Heart right ventricle (tissue), 16 donors: ENCODE results near the gene PSMB1. TPM values are rescaled to one million over a fixed set of nuclear protein-coding genes. Genes with fewer than 3 reads are reported as not detected.
"Not testable (repeated sequence)": the region's sequence is repeated elsewhere in the genome, so short reads cannot be mapped to it uniquely, and the experiment has no call there.

ENCODE experiments used
- ATAC-seq, 8 donors: fragments of 200-7000 bp; cut with Tn5 transposase; one replicate each; pipeline ENCODE4 v1.9.1; 2020; ENCODE audit warnings: mild to moderate bottlenecking in 8 of 8, moderate library complexity in 8 of 8, moderate number of reproducible peaks in 1 of 8
- DNase-seq, 2 donors: peaks; one replicate each; pipeline ENCODE4 v3.0.0-alpha.2; 2020
- H3K27ac ChIP-seq, 10 donors: fragments of 200-600 bp; sonication (generic) in 2 of 10; one replicate each; pipeline versions ENCODE4 v1.5.0 to v1.8.0; 2020 to 2022; ENCODE audit warnings: mild to moderate bottlenecking in 3 of 10
- H3K27me3 ChIP-seq, 7 donors: fragments of 200-600 bp; one replicate each; pipeline ENCODE4 v1.8.0; 2021 to 2022; ENCODE audit warnings: mild to moderate bottlenecking in 2 of 7
- H3K36me3 ChIP-seq, 9 donors: fragments of 200-600 bp; sonication (generic) in 1 of 9; one replicate each; pipeline versions ENCODE4 v1.5.0 to v1.8.0; 2020 to 2022; ENCODE audit warnings: mild to moderate bottlenecking in 2 of 9
- H3K4me1 ChIP-seq, 9 donors: fragments of 200-600 bp; sonication (generic) in 1 of 9; one replicate each; pipeline versions ENCODE4 v1.5.0 to v1.8.0; 2020 to 2022; ENCODE audit warnings: mild to moderate bottlenecking in 4 of 9
- H3K4me3 ChIP-seq, 10 donors: fragments of 200-600 bp; sonication (generic) in 2 of 10; one replicate each; pipeline versions ENCODE4 v1.5.0 to v1.8.0; 2020 to 2022; ENCODE audit warnings: mild to moderate bottlenecking in 7 of 10, moderate library complexity in 2 of 10
- H3K9me3 ChIP-seq, 11 donors: fragments of 200-600 bp in 10 of 11; sonication (generic) in 2 of 11; one replicate each; pipeline versions ENCODE4 v1.5.0 to v1.8.0; 2013 to 2022; ENCODE audit warnings: mild to moderate bottlenecking in 2 of 11, control low read depth in 1 of 11, moderate library complexity in 1 of 11
- WGBS, 2 donors: extraction: QIAGEN DNeasy Blood & Tissue Kit; methylation state at CpG; one replicate each; pipeline ENCODE4 v1.1.7; 2013; ENCODE audit warnings: inconsistent platforms in 1 of 2; 5-methylcytosine and 5-hydroxymethylcytosine counted together
- intact Hi-C, 10 donors: fragments of 100-400 bp; cut with DNase I; formaldehyde crosslinking; loops; one replicate each; pipeline versions ENCODE4 v1.11.1 to v1.14.2; 2022
- polyA plus RNA-seq, 2 donors: library from polyadenylated mRNA; stranded (reverse); fragments of 200-250 nt; gene quantifications; one replicate each; pipeline ENCODE4 v1.2.3, GENCODE V29; 2013
- total RNA-seq, 10 donors: library from RNA; stranded (reverse); fragmentation: NEBNext Ultra II Directional in 3 of 10; extraction: Animal tissue kit (Norgen Biotek cat#: 25700) in 3 of 10; gene quantifications; one replicate each; pipeline versions ENCODE4 v1.2.1 to v1.2.4, GENCODE V29; 2021 to 2023
- TF ChIP-seq, protein P1 (sequence below), 9 donors: fragments of 200-600 bp; sonication (generic) in 2 of 9; IDR thresholded peaks; one replicate each; pipeline versions ENCODE4 v1.5.0 to v1.8.0; 2021 to 2022; ENCODE audit warnings: antibody characterized with exemption in 9 of 9, mild to moderate bottlenecking in 5 of 9, moderate library complexity in 1 of 9
- donor health status: Arrhythmogenic right ventricular cardiomyopathy.
- donor health status: ischemic (EF 13 %, LVEDD 7.1; RV severe dilation, severe dysfunction).
- donor health status: healthy with polysubstance abuse.
- donor health status: DM: no; HTN: yes; CAD: no.
- donor health status: DM: no; HTN: no; CAD: no.
- donor health status: ischemic (EF 25% LVEDD 6.9; RV normal size, moderate dysfunction).
- donor health status: ischemic (EF 25% LVEDD 5.7; RV mildly dilated, moderate dysfunction).
- donor health status: healthy.
- donor health status: DM: yes; HTN: yes; CAD: no.
- donor health status: Ischemic cardiomyopathy.
- donor health status: ischemic (EF 35%, LVEDD 5.7; RV mildly dilated, moderate dysfunction).
- donor health status: nonischemic (EF 11% LVEDD 7.7; RV severe dilation, severe dysfunction).
- donor health status: DM: yes; HTN: yes; CAD: no.
- donor health status: PGD.
- donor health status: ischemic (EF 29% LVEDD 5.4; RV normal size, mild dysfunction).
- donor health status: nonischemic (EF 23%, LVEDD 6.1; RV moderate dilation, normal function).

PSMB1 gene
- total and polyA plus RNA-seq, 12 donors, result 117 to 309 (median 144) TPM

DNA sequence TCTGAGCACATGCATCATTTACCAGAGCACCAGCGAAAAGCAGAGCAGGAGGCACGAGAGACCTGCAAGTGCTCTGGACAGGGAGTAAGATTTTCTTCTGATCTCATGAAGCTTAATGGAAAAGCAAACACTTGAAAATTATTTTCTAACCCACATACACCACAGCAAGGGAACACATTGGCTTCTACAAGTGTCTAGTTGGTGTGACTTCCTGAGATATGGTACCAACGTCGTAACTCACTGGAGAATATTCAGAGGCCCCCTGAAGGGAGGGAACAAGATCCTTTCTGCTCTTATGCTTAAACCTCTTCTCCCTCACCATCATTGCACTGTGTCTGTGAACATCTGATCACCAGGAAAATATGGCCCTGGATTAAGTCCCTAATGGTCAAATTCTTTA lies 48.6 kb downstream of the PSMB1 start:
- Histone ChIP-seq H3K36me3 (no peaks in the 10 kb centered on the region), H3K9me3 (peaks cover 0 to 21% (median 0%) of the 10 kb centered on the region in 11 donors), H3K27ac (no peak overlapping the region), H3K4me1 (no peaks in the 10 kb centered on the region), H3K4me3 (no peak overlapping the region), H3K27me3 (peaks cover 0 to 6% (median 3%) of the 10 kb centered on the region in 7 donors)
- TF ChIP-seq, protein P1, sequence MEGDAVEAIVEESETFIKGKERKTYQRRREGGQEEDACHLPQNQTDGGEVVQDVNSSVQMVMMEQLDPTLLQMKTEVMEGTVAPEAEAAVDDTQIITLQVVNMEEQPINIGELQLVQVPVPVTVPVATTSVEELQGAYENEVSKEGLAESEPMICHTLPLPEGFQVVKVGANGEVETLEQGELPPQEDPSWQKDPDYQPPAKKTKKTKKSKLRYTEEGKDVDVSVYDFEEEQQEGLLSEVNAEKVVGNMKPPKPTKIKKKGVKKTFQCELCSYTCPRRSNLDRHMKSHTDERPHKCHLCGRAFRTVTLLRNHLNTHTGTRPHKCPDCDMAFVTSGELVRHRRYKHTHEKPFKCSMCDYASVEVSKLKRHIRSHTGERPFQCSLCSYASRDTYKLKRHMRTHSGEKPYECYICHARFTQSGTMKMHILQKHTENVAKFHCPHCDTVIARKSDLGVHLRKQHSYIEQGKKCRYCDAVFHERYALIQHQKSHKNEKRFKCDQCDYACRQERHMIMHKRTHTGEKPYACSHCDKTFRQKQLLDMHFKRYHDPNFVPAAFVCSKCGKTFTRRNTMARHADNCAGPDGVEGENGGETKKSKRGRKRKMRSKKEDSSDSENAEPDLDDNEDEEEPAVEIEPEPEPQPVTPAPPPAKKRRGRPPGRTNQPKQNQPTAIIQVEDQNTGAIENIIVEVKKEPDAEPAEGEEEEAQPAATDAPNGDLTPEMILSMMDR (IDR thresholded peaks at IDR 0.05), result no peak
- intact Hi-C loops, result no loop called here
- DNase-seq (no peak), ATAC-seq (no peak)
- WGBS, 2 donors, result 71 to 73% methylated on average over 4 of the region's 4 CpGs

DNA sequence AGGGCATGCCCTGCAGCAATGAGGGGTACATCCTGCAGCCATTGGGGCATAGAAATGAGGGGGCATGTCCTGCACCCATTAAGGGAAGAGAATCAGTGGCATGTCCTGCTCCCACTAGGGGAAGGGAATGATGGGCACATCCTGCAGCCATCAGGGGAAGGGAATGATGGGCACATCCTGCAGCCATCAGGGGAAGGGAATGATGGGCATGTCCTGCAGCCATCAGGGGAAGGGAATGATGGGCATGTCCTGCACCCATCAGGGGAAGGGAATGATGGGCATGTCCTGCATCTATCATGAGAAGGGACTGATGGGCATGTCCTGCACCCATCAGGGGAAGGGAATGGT lies 49.7 kb downstream of the PSMB1 start:
- H3K4me3 ChIP-seq, result no peak overlapping the region
- H3K4me1 ChIP-seq, result no peaks in the 10 kb centered on the region
- H3K9me3 ChIP-seq, result peaks cover 0 to 21% (median 0%) of the 10 kb centered on the region in 11 donors
- H3K27ac ChIP-seq, result no peak overlapping the region
- intact Hi-C loops, result no loop called here
- peaks cover 0 to 12% (median 3%) of the 10 kb centered on the region in 7 donors for H3K27me3 ChIP-seq
- TF ChIP-seq, protein P1 (IDR thresholded peaks at IDR 0.05), result no peak
- ATAC-seq (no peak), DNase-seq (no peak)
- no peaks in the 10 kb centered on the region for H3K36me3 ChIP-seq

- H3K36me3 ChIP-seq, H3K27ac ChIP-seq, H3K4me3 ChIP-seq, H3K4me1 ChIP-seq, intact Hi-C loops, DNase-seq, ATAC-seq: not testable (repeated sequence)
- WGBS, 2 donors, result 72 to 89% methylated on average over 2 of the region's 2 CpGs
- Histone ChIP-seq H3K27me3 (peaks cover 0 to 15% (median 3%) of the 10 kb centered on the region in 7 donors), H3K9me3 (peaks cover 0 to 21% (median 0%) of the 10 kb centered on the region in 11 donors)
Observed at GRCh38 chr6:170502733-170503413, 50.2 kb downstream of the PSMB1 start.

- H3K36me3 ChIP-seq, DNase-seq, ATAC-seq, intact Hi-C loops, H3K4me1 ChIP-seq, H3K27ac ChIP-seq, H3K4me3 ChIP-seq: not testable (repeated sequence)
- WGBS, 2 donors, result 43 to 76% methylated on average over 2 of the region's 2 CpGs
- H3K9me3 ChIP-seq, result peaks cover 0 to 21% (median 0%) of the 10 kb centered on the region in 11 donors
- peaks cover 0 to 15% (median 3%) of the 10 kb centered on the region in 7 donors for H3K27me3 ChIP-seq
Observed at GRCh38 chr6:170502268-170502667, 50.8 kb downstream of the PSMB1 start.

- intact Hi-C loops, result no loop called here
- ATAC-seq (no peak), DNase-seq (no peak)
- H3K27ac ChIP-seq, result no peak overlapping the region
- 61 to 67% methylated on average over 3 of the region's 3 CpGs for WGBS, 2 donors
- no peaks in the 10 kb centered on the region for H3K4me1 ChIP-seq
- peaks cover 0 to 21% (median 0%) of the 10 kb centered on the region in 11 donors for H3K9me3 ChIP-seq
- TF ChIP-seq, protein P1 (IDR thresholded peaks at IDR 0.05), result no peak
- H3K4me3 ChIP-seq, result no peak overlapping the region
- peaks cover 0 to 15% (median 3%) of the 10 kb centered on the region in 7 donors for H3K27me3 ChIP-seq
- H3K36me3 ChIP-seq, result no peaks in the 10 kb centered on the region
Observed at GRCh38 chr6:170500955-170501590, 52.0 kb downstream of the PSMB1 start.
